HG03108 (cell line): ENCODE data around the gene STIM2.
"Not testable (repeated sequence)": the region's sequence is repeated elsewhere in the genome, so short reads cannot be mapped to it uniquely, and the experiment has no call there.

Source experiments
- ATAC-seq: cut with Tn5 transposase; IDR thresholded peaks from one replicate; pipeline ENCODE4 v1.9.1; 2021; ENCODE audit warnings: moderate library complexity; ENCODE audit not compliant: unreplicated experiment

The STIM2 gene

GRCh38 chr4:26947318-26947717 lies 86.7 kb downstream of the STIM2 start:
- ATAC-seq = no peak

DNA sequence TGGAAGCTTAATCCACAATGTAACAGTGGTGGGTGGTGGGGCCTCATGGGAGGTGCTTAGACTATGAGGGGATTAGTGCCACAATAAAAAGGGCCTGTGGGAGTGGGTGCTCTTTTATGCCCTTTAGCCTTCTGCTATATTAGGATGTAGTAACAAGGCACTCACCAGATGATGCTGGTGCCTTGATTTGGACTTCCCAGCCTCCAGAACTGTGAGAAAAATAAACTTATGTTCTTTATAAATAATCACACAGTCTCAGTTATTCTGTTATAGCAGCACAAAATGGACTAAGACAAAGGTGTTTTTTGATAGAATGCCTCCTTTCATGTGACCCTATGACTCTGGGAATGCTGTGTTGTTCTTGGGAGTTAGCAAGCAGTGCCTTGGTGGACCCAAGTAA lies 89.8 kb downstream of the STIM2 start:
- ATAC-seq = no peak

DNA sequence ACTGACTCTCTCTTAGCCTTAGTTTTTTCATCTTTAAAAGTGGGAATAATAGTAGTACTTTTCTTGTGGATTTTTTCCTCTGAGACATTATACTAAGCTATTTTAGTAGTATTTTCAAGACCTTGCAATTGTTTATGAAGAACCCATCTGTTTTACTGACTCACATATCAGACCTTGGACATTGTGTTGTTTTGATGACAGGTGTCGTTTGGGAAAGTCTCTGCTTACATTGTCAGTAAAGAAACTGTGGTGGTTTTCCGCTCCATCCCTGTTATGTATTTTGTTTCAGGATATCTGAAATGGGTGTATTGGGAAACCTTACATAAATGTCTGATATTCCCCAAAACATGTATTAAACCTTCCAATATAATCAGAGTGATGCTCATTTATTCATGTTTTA lies 92.2 kb downstream of the STIM2 start:
- ATAC-seq = no peak

GRCh38 chr4:26953366-26953765 lies 92.7 kb downstream of the STIM2 start:
- ATAC-seq = no peak

DNA sequence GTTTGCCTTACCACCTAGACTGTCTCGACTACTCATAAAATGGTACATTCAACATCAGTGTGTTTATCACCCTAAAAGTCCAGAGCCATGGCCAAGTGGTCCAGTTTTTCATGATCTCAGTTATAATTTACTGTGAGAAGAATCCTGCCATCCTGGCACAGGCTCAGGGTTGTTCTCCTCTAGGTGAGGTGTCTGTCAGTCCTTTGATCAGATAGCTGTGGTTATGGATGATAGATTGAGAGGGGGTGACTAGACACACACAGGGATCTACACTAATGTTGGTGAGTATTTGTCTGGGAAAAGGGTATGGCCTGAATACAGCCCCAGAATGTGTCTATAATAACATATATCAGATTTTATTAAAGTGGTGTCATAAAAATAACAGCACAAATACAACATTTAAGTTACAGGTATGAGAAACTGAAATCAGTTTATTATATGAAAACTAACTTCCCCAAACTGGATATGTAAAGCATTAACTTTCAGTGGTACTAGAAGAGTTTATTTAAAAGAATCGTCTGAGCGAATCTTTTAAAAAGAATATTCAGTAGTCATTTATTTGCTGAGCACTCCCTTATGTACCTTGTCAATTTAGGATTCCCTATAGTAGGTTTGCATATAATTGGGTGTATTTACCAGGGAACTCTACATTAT lies 93.3 kb downstream of the STIM2 start:
- no peak for ATAC-seq

DNA sequence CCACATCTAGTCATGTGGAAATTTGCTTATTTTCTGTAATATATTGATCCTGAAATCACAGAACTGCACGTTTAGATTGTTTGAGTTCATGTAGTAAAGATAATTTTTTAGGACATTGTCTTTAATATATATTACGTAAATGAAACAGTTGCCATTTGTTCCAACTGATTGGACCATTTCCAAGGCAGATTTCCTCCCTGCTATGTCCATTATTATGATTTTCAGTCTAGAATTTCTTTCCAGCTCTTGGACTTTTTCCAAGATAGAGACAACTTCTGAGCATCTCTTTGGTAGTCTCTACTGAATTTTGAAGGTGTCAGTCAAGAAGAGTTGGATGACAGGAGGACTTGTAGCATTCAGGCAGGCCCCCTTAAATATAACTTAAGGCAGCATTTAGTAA lies 94.6 kb downstream of the STIM2 start:
- no peak for ATAC-seq

GRCh38 chr4:26958925-26959653 lies 98.4 kb downstream of the STIM2 start:
- no peak for ATAC-seq

GRCh38 chr4:26959654-26960047 lies 99.0 kb downstream of the STIM2 start:
- ATAC-seq = no peak

- no peak for ATAC-seq
These were observed 102.1 kb downstream of the STIM2 start for GRCh38 chr4:26962720-26963119.

GRCh38 chr4:26964512-26964911 lies 103.9 kb downstream of the STIM2 start:
- no peak for ATAC-seq

- no peak for ATAC-seq
These were observed 104.4 kb downstream of the STIM2 start for GRCh38 chr4:26964994-26965393.

DNA sequence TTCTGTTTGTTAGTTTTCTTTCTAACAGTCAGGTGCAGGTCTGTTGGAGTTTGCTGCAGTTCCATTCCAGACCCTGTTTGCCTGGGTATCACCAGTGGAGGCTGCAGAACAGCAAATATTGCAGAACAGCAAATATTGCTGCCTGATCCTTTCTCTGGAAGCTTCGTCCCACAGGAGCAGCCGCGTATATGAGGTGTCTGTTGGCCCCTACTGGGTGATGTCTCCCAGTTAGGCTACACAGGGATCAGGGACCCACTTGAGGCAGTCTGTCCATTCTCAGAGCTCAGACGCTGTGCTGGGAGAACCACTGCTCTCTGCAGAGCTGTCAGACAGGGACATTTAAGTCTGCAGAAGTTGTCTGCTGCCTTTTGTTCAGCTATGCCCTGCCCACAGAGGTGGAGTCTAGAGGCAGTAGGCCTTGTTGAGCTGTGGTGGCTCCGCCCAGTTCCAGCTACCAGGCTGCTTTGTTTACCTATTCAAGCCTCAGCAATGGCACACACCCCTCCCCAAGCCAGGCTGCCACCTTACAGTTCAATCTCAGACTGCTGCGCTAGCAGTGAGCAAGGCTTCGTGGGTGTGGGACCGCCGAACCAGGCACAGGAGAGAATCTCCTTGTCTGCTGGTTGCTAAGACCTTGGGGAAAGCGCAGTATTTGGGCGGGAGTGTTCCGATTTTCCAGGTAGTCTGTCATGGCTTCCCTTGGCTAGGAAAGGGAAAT lies 115.0 kb downstream of the STIM2 start:
- not testable (repeated sequence) for ATAC-seq

- no peak for ATAC-seq
These were observed 117.9 kb downstream of the STIM2 start for GRCh38 chr4:26978387-26979053.

GRCh38 chr4:26984896-26985295 lies 124.3 kb downstream of the STIM2 start:
- no peak for ATAC-seq

- ATAC-seq = peak; percentile 68
These were observed 125.2 kb downstream of the STIM2 start for GRCh38 chr4:26985873-26986272.

DNA sequence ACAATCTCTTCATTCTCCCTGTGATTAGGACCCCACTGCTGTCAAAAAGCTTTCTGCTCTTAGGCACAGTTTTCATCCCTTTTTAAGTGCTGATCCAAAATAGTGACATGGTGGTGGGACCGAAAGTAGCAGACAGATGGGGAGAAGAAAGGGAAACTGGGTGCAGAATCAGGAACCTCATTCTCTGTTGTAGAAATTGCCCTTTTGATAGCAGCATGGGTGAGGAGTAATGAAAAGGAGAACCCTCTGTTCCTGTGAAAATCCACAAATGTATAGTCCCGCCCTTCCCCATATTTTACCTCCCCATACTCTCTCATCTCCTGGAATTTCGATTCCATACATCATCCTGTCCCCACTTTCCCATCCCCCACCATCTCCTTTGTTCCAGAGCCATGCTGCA lies 126.5 kb downstream of the STIM2 start:
- ATAC-seq = no peak

DNA sequence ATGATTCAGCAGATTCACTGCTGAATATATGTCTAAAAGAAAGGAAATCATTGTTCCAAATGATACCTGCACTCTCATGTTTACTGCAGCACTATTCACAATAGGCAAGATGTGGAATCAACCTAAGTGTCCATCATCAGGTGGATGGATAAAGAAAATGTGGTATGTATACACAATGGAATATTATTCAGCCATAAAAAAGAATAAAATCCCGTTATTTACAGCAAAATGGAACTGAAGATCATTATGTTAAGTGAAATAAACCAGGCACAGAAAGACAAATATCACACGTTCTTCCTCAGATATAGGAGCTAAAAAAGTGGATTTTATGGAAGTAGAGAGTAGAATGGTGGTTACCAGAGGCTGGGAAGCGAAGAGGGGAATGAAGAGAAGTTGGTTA lies 130.4 kb downstream of the STIM2 start:
- ATAC-seq = no peak

DNA sequence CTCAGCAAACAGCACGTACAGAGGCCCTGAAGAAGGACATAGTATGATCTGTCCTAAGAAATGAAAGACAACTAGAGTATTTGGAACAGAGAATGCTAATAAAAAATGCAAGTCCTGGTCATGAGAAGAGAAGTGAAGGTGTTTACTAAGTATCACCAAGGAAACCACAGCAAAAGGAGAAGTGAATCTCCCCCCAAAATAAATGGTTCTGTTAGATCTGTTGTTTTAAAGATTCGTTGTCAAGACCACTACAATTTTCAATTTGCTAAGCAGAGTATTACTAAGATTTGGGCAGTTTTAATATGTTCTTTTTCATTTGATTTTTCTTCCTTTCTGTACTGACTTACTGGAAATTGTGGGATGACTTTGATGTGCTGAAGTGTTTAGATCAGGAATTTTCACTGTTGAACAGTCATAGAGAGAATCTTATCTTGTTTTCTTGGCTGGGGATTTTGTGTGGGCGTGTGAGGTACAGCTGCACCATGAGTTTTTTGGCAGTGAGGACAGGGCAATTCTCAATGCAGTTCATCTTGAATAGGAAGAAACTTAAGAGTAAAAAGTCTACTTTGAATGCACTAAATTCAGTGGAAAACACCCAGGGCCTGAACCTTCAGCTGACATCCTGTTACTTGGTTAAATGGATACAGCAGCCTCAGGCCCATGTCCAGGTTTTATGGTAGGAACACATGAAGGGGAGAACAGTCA lies 132.2 kb downstream of the STIM2 start:
- ATAC-seq = peak; percentile 93

GRCh38 chr4:26993539-26993938 lies 132.9 kb downstream of the STIM2 start:
- ATAC-seq = no peak

DNA sequence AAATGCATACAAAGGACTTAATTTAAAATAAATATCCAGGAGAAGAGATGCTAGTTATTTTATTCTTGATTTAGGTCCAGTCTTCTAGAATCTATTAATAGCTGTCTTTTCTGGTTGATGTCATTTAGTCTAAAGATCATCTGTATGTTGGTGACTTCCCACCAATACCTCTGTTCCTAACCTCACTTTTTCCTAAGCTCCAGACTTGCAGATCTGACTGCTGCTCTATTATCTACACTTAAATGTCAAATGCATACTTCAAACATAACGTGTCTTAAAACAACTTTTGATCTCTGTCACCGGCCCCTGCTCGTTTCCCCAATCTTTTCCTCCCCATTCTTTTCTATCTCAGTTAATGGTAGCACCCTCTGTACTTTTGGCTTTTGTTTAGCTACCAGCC lies 133.3 kb downstream of the STIM2 start:
- ATAC-seq = no peak

- no peak for ATAC-seq
These were observed 134.7 kb downstream of the STIM2 start for GRCh38 chr4:26995316-26995715.
